Fibroblast of peridontal ligament (primary cell): ENCODE results near the gene RAPGEF5.
"Not testable (repeated sequence)": the region's sequence is repeated elsewhere in the genome, so short reads cannot be mapped to it uniquely, and the experiment has no call there.

ENCODE experiments used
- DNase-seq: peaks from one replicate; pipeline ENCODE4 v3.0.0-alpha.2; 2010; ENCODE audit errors: extremely low read depth

Gene RAPGEF5

DNA sequence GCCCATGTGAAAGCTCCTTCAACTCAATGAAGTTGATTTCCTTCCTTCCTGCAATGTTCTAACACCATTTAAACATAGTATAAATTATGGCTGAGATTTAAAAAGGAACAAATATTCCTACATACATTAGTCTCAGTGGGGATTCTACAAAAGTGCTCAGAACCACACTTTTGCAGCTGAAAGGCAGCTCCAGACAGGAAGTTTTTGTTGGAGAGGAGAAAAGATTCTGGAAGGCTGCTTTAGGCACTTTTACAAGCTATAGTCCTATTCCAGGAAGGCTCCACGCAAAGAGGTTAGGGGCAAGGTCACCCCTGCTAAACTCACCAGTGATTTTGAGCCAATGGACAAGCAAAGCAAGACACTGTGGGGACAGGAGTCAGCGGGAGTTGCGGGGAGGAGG lies 232.0 kb downstream of the RAPGEF5 start:
- no peak for DNase-seq

DNA sequence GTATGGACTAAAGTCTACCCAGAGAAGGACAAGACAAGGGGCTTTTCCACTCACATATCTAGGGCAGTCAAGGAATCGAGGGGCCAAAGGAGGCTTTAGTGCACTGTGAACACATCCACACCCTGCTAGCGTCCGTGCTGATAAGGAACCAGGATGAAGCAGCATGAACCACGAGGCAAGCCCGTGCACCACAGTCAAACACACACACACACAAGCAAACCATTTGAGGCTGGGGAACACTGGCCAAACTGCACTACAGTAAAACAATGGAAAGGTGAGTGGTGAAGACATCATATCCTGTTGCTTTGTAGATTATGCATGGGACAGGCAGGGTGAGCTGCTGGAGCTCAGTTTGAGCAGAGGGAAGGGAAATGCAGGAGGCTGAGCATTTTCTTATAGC lies 233.8 kb downstream of the RAPGEF5 start:
- DNase-seq: no peak

DNA sequence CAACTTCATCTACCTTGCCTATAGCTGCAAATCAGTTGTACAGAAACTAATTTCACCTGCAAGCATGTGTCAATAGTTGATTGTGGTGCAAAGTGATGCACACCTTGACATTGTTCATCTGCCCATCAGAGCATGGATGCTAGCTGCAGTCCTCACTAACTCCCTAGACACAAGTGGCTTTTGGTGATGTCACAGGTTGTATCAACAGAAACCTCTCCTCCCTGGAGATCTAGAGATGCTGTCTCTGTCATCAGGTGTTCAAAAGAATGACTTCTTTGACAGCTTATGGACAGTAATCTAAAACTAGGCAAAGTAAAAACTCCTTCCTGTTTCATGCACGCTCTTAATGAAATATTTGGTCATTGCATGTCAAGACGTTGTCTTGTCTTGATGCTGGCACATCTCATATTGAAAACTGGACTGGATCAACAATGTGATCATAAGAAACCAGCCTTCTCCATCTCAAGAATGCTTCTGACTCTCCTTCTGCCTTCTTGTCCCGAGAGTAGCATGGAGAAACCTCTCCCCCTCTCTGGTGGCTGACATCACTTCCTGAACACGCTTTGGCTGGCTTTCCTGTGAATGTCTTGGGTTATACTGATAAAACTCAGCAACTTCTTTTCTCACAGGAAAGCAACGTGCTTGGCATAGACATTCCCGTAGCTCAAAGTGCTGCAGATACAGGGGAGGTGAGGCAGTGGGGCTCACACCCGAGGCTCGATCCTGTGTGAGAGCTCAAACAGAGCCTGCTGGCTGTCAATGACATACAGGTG lies 235.1 kb downstream of the RAPGEF5 start:
- no peak for DNase-seq

DNA sequence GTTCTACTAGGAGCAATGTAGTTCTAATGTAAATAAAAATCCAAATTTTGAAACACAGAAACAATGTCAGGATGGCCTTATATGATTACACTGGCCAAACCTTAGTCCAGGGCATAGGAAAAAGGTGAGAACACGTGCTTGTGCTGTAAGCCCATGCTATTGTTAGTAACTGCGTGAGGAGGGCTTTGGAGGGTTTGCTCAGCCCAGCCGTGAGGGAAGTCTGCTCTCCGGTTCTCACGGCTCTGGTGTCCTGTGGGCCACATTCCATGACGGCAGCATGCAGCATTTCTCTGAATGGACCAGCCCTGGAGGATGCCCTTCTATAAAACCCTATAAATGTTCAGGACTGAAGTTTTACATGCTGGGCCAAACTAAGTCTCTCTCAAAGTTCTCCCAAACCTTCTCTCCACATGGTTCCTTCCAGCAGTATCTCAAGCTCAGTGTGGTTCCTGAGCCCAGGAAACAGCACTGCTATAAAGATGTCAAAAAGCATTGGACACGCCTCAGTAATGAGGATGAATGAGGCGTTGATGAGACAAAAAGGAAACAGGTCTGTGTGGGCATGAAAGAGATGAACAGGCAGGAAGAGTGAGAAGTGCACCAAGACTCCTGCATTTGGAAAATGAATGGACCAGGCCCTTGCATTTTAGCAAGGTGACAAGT lies 236.4 kb downstream of the RAPGEF5 start:
- no peak for DNase-seq

DNA sequence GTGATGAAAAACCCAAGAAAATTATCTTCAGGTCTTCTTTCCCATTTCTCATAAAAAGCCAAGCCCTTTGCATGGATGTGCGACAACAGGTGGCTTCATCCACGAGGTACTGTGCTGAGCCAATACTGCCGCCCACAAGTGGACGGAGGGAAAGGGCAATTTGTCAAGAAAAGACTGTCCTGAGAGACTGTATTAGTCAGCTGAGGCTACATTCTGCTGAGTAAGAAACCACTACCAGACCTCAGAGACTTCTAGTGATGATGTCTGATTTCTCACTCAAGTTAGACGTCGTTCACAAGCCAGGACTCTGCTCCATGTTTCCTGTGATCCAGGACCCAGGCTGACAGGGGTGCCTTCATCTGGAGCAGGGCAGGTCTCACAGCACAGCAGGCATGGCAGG lies 239.7 kb downstream of the RAPGEF5 start:
- no peak for DNase-seq

DNA sequence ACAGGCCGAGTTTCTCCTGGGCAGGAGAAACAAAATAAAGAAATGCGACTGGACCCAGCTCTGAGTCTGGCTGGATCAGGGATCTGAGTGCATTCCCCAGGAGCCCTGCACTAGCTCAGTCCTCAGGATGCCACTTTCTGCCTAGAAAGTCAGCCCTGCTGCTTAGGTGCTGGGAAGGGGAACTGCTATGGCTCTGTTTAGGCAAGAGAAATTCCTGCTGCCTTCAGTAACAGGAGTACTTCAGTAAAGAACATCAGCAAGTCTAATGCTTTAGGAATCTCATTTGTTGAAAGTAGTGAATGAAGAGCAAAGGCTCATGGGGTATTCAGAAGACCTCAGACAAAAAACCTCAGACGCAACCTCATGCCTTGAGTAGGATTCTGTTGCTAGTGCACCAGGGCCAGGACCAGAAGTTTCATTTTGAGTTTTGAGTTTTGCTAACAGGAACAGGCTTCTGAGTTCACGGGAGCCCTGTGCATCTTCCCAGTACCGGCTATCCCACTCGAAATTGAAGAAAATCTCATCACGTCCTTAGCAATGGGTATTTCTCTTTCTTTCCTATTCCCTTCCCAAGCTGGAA lies 240.4 kb downstream of the RAPGEF5 start:
- DNase-seq: peak; percentile 55

DNA sequence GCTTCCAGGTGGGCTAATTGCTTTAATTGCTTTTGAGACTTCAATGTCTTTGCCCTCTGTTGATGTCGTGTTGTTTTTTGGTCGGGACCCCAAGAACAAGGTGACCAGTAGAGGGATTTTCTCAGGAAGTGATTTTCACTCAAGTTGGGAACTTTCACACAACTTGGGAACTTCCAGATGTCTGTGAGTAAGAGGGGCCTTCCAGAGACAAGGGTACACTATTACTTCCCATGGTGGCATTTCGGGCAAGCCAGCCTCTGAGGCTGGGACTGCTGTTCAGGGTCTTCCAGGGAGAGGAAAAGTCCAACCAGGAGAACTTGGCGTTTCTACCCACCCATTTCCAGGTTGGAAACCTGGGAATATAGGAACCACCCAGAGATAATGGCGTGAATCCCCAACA lies 241.3 kb downstream of the RAPGEF5 start:
- no peak for DNase-seq

DNA sequence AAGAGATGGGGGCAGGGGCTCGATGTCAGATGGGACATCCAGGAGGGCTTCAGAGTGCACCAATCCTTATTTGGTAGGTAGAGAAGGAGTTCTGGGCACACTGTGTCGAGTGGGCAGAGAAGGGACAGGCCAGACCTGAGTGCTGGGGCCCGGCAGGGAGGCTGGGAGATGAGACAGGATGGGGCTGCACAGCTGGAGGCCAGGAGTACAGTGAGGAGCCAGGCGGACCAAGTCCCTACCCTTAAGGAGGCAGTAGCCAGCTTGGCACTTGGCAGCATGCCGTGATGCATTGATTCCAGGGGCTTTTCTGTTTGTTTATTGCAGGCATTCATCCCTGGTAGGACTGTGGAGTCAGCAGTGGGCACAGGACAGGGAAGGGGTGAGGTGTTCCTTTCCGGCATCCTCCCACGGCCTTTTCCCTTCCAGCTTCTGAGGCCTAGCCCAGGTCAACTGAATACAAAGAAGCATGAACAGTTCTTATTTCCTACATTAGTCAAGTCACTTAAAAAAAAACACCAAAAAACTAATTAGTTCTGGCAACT lies 242.4 kb downstream of the RAPGEF5 start:
- no peak for DNase-seq

DNA sequence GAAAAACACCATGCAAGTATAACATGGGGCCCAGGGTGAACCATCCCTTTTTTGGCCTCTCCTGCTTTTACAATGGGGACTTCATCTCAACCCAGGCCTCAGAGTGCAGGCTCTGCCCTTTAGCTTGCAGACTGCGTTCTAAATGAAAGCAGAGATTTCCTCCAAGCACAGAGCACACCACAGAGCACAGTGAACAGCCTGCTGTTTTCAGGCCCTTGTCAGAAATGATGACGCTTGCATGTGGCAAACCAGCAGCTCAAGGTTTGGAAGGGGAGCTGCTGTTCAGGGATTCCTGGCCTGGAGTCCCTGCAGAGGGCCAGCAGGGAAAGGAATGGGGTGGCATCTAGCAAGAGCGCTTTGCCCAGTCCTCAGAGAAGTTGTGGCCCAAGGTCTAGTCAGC lies 243.9 kb downstream of the RAPGEF5 start:
- DNase-seq: no peak

DNA sequence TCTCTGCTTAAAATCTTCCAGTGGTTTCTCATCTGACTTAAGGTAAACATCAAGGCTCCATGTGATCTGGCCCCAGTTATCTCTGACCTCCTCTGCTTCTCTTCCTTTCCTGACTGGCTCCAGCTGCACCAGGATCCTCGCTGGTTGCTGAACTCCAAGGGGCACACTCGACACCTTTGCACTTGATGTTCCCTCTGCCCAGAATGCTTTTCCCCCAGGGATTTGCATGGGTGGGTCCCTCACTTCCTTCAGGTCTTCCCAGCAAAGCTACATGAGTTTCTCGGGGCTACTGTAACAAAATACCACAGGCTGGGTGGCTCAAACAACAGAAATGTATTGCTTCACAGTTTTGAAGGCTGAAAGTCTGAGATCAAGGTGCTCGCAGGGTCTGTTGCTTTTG lies 245.3 kb downstream of the RAPGEF5 start:
- no peak for DNase-seq

DNA sequence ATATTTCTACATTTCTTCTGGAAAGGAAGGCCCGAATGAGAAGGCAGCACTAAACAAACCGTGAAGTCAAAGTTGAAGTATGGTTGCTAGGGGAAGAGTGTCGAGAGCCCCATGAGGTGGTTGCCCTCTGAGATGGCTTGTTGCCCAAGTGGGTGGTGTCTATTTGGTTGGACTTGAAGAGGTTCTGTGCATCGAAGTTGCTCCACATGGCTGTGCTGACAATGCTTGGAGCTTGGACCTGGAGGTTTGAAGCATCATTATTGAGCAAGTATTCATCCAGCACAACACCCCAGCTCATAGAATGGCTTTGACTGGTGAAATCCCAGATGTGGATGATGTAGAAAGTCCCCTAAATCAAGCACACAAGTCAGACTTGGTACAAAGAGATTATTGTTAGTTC lies 246.1 kb downstream of the RAPGEF5 start:
- peak; percentile 21 for DNase-seq

DNA sequence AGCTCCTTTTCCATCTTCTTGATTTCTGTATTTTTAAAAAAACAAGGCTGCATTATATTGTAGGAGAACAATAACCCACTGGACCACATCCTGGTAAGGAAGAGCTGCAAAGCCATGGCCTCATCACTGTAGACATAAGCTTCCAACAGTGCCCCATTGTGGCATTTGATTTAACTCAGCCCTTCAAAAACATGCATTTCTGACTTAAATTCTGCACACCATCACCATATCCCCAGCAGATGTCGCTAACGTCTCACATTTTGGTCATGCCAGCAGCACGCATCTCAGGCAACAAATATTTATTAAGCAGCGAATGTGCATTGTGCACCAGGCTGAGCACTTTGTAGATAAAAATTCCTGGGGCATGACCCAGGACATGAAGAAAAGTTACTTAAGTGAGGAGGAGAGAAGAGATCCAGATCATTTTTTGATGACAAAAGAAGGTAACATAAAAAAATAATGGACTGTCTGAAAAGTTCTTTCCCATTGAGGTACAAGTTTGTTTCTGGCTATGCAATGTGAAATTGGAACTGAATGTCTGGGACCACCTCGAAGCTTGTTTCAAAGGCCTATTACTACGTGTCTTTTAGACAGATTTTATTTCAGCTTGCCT lies 246.6 kb downstream of the RAPGEF5 start:
- DNase-seq: peak; percentile 96

DNA sequence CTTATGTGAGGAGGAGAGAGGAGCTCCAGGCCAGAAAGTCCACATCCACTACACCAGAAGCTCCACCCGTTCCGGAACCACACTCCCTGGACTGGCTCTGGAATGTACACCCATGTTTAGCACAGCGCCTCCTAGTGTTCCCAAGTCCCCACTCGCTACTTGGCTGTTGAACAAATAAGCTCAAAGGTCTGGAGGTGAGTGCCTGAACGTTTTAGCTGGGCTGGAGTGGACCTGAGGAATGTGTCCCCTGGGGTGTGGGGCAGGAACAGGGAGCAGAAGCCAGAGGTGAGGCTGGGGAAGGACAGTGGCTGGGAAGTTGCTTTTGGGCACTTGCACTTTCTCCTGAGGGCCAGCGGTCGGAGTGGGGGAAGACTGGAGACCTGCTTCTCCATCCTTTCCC lies 247.2 kb downstream of the RAPGEF5 start:
- DNase-seq: peak; percentile 38

DNA sequence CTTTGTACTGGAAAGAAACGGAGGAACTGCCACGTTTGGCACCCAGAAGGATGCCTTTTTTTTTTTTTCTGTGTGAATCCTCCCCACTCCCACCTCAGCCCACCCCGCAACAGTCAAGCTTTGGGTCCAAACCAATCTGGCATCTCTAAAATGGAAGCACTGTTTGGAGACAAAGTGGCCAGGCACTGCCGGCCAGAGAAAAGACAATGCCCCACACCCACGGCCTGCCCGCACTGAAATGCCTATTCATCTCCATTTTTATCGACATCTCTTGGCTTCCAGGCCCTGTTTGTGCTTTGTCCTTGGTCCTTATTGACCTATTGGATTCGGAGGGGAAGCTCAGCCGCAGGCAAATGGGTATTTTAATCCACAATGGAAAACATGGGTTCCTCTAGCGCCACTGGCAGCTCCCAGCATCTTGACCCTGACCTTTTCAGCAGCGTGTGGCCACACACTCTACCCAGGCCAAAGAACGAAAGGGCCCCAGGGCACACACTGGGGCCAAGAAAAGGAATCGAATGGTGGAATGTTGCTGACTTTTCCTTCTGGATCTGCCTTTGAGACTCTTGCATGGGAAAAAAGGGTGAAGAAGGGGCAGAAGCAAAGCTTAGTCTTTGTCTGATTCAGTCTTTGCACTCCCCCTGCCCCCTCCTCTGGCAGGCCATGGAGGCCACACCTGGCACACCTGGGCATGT lies 248.7 kb downstream of the RAPGEF5 start:
- DNase-seq: no peak

DNA sequence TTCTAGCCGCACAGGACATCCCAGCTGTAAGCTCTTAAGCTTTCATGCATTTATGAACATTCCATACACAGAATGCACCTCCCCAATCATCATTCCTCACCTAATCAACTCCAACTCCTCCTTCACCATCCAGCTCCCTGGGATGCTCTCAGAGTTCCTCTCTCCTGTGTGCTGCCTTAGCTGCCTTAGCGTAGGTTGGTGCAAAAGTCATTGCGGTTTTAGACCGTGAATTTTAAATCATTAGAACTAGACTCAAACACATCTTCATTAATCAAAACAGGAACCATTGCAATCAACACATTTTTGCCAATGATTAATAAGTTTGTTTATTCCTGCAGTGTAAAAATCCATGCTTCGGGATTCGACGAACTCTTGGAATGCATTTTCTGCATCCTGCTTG lies 251.4 kb downstream of the RAPGEF5 start:
- no peak for DNase-seq

DNA sequence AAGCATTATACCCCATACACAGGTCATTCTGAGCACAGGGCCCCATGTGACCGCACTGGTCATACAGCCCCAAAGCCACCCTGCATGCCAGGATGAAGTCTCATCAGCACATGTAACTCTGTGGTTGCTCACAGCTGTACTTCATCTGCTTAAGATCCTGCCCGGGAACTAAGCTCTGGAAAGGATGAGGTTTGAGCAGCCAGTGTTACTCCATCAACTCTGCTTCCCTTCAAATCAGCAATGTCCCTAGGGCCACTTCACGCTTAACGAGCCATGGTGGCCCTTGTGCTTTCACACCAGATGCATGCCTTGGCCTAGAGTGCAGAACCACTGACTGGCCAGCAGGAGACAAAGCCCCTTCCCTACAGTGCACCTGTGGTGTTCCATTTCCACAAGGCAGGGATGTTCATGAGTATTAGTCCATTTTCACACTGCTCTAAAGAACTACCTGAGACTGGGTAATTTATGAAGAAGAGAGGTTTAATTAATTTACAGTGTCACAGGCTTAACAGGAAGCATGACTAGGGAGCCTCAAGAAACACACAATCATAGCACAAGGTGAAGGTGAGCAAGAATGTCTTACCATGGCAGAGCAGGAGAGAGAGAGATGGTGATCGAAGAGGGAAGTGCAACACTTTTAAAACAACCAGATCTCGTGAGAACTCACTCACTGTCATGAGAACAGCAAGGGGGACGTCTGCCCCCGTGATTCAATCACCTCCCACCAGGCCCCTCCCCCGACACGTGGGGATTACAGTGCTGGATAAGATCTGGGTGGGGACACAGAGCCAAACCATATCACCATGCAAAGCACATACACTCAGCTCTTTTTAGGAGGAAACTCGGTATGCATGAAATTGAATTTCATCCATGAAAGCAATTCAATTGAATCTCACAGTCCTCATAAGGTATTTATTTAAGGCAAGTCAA lies 262.3 kb downstream of the RAPGEF5 start:
- peak; percentile 88 for DNase-seq

DNA sequence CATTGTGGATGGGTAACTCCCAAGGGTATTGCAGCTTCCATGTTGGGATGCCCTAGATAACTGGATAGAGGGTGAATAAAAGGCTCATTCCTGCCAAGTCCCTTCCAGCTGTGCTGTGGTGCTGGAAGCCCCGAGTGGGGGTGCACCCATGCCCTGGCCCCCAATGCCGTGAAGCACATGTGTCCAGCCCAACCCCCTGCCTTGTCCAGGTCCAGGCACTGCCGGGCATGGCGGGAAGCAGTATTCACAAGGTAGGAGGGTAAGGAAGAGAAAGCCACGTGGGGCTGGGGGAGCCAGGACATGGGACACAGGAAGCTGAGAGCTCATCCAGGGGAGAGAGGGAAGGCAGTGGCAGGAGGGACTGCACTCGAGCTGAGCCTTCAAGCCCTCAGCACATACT lies 263.0 kb downstream of the RAPGEF5 start:
- DNase-seq: no peak

DNA sequence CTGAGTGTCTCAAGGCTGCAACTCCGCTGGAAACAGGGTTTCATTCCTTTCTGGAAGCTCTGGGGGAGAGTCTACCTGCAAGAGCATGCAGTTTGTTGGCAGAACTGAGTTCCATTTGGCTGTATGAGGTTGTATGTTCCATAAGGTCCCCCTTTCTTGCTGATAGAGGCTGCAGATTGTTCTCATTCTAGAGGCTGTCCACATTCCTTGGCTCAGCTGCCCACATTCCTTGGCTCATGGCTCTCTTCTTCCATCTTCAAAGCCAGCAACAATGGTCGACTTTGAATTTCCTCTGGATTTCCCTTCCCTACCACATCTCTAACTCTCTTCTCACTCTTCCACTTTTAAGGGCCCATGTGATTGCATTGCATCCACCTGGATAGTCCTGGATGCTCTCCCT lies 264.0 kb downstream of the RAPGEF5 start:
- DNase-seq: peak; percentile 74

DNA sequence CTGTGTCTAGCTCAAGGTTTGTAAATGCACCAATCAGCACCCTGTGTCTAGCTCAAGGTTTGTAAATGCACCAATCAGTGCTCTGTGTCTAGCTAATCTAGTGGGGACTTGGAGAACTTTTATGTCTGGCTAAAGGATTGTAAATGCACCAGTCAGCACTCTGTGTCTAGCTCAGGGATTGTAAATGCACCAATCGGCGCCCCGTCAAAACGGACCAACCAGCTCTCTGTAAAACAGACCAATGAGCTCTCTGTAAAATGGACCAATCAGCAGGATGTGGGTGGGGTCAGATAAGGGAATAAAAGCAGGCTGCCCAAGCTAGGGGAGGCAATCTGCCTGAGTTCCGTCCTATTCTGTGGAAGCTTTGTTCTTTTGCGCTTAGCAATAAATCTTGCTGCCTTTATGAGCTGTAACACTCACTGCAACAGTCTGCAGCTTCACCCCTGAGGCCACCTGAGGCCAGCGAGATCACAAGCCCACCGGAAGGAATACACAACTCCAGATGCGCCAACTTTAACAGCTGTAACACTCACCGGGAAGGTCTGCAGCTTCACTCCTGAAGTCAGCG lies 265.9 kb downstream of the RAPGEF5 start:
- DNase-seq: not testable (repeated sequence)

DNA sequence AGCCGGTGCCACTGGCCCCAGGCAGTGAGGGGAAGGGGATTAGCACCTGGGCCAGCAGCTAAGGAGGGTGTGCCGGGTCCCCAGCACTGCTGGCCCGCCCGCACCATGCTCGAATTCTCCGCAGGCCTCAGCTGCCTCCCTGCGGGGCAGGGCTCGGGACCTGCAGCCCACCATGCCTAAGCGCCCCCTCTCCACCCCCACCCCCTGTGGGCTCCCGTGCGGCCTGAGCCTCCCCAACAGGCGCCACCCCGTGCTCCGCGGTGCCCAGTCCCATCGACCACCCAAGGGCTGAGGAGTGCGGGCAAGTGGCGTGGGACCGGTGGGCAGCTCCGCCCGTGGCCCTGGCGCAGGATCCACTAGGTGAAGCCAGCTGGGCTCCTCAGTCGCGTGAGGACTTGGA lies 266.4 kb downstream of the RAPGEF5 start:
- DNase-seq: no peak
